Measurements from ENCODE around the gene LSAMP. TPM values are rescaled to one million over a fixed set of nuclear protein-coding genes. Genes with fewer than 3 reads are reported as not detected.

Gene LSAMP
- total and polyA plus RNA-seq, 2 donors: 0.71 to 1.5 TPM

DNA sequence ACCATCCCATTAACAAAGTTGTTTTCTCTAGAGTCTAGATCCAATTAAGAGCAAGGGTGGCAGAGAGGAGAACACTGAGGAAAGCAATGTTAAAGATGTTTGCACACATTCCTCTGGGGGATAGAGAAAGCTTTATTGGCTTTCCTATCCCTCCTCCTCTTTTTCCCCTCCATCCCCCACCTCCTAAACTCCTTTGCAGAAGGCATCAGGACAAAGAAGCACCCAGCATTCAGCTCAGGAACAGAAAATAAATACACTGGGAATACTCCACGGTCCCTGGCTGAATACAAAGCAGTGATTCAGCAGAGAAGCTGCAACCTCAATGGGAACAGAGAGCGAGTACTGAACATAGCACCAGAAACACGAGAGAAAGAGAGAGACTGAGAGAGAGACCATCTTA lies 21.9 kb downstream of the LSAMP start:
- Histone ChIP-seq H3K9me3 (ENCODE audit: control insufficient read depth in 2 of 2, insufficient read depth in 1 of 2, low read length in 1 of 2) (no peaks in the 10 kb centered on the region), H3K27me3 (ENCODE audit: control insufficient read depth in 2 of 2, insufficient read depth in 1 of 2, low read length in 1 of 2) (no peaks in the 10 kb centered on the region), H3K27ac (ENCODE audit: low read depth in 1 of 2, low read length in 1 of 2) (no peak overlapping the region), H3K36me3 (ENCODE audit: control insufficient read depth in 2 of 2, insufficient read depth in 2 of 2, low read length in 1 of 2) (no peaks in the 10 kb centered on the region), H3K4me3 (ENCODE audit: low read length in 2 of 2) (no peak overlapping the region), H3K4me1 (ENCODE audit: control insufficient read depth in 2 of 2, insufficient read depth in 2 of 2, low read length in 2 of 2) (no peaks in the 10 kb centered on the region)
- 51% methylated on average over 3 of the region's 3 CpGs for WGBS
- no peak for DNase-seq (ENCODE audit: low read depth in 6 of 9, low spot score in 9 of 9)

DNA sequence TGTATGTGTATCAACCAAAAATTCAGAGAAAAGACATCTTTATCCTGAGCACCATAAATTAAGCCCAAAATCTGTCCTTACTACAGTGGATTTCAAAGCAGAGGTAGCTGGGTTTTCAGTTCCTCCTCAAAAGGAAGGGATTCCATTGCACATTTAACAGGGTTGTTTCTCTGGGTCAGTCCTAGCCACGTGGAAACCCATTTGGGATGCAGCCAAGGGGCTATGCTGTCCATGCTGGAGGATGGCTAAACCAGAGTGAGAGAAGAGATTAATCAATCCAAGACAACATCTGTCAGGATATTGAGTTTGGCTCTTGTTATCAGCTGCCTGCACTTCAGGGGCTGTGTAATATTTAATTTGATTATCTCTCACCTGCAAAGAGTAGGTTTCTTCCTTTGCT lies 28.1 kb downstream of the LSAMP start:
- Histone ChIP-seq H3K36me3 (ENCODE audit: control insufficient read depth in 2 of 2, insufficient read depth in 2 of 2, low read length in 1 of 2) (no peaks in the 10 kb centered on the region), H3K4me3 (ENCODE audit: low read length in 2 of 2) (no peak overlapping the region), H3K9me3 (ENCODE audit: control insufficient read depth in 2 of 2, insufficient read depth in 1 of 2, low read length in 1 of 2) (no peaks in the 10 kb centered on the region), H3K27ac (ENCODE audit: low read depth in 1 of 2, low read length in 1 of 2) (no peak overlapping the region), H3K4me1 (ENCODE audit: control insufficient read depth in 2 of 2, insufficient read depth in 2 of 2, low read length in 2 of 2) (no peaks in the 10 kb centered on the region), H3K27me3 (ENCODE audit: control insufficient read depth in 2 of 2, insufficient read depth in 1 of 2, low read length in 1 of 2) (no peaks in the 10 kb centered on the region)
- DNase-seq (ENCODE audit: low read depth in 6 of 9, low spot score in 9 of 9): no peak
- WGBS: 31% methylated on average over 1 of the region's 1 CpG

DNA sequence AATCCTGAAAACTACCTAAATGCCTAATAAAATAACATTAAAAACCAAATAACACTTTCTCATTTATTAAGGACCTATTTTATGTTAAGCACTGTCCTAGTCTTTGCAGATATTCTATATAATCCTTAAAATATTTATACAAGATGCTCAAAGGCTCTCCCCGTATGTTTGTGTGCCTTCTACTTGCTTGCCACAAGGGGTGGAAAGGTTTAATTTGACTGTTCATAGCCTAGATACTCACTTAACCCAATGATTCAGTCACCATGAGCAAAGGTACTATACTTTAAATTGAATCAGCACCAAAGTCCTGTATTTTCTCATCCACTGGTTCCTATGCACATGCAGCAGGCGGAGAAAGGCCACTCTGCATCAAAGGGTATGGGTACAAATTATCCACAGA lies 32.0 kb downstream of the LSAMP start:
- H3K36me3 ChIP-seq (ENCODE audit: control insufficient read depth in 2 of 2, insufficient read depth in 2 of 2, low read length in 1 of 2): no peaks in the 10 kb centered on the region
- 86% methylated on average over 2 of the region's 2 CpGs for WGBS
- no peak overlapping the region for H3K27ac ChIP-seq (ENCODE audit: low read depth in 1 of 2, low read length in 1 of 2)
- no peak for DNase-seq (ENCODE audit: low read depth in 6 of 9, low spot score in 9 of 9)
- no peaks in the 10 kb centered on the region for H3K27me3 ChIP-seq (ENCODE audit: control insufficient read depth in 2 of 2, insufficient read depth in 1 of 2, low read length in 1 of 2)
- no peaks in the 10 kb centered on the region for H3K9me3 ChIP-seq (ENCODE audit: control insufficient read depth in 2 of 2, insufficient read depth in 1 of 2, low read length in 1 of 2)
- H3K4me1 ChIP-seq (ENCODE audit: control insufficient read depth in 2 of 2, insufficient read depth in 2 of 2, low read length in 2 of 2): no peaks in the 10 kb centered on the region
- no peak overlapping the region for H3K4me3 ChIP-seq (ENCODE audit: low read length in 2 of 2)

DNA sequence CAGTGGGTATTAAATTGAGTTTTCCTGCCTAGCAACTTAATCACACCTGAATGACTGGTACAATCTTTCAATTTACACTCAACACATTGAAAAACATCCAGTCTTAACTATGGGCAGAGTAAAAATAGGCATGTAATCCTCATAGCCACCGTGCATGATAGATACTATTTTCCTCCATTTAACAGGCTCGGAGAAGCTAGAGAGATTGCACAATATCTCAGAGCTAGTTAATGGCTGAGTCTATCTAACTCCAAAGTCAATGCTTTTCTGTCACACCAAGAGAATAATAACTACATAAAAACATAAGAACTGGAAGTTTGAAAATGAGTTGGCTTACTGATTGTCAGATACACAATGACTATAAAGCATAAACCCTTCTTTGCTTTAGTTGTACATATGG lies 36.8 kb downstream of the LSAMP start:
- no peak overlapping the region for H3K4me3 ChIP-seq (ENCODE audit: low read length in 2 of 2)
- H3K27me3 ChIP-seq (ENCODE audit: control insufficient read depth in 2 of 2, insufficient read depth in 1 of 2, low read length in 1 of 2): no peaks in the 10 kb centered on the region
- H3K36me3 ChIP-seq (ENCODE audit: control insufficient read depth in 2 of 2, insufficient read depth in 2 of 2, low read length in 1 of 2): no peaks in the 10 kb centered on the region
- no peaks in the 10 kb centered on the region for H3K9me3 ChIP-seq (ENCODE audit: control insufficient read depth in 2 of 2, insufficient read depth in 1 of 2, low read length in 1 of 2)
- H3K4me1 ChIP-seq (ENCODE audit: control insufficient read depth in 2 of 2, insufficient read depth in 2 of 2, low read length in 2 of 2): no peaks in the 10 kb centered on the region
- DNase-seq (ENCODE audit: low read depth in 6 of 9, low spot score in 9 of 9): no peak
- 91% methylated on average over 2 of the region's 2 CpGs for WGBS
- H3K27ac ChIP-seq (ENCODE audit: low read depth in 1 of 2, low read length in 1 of 2): no peak overlapping the region

DNA sequence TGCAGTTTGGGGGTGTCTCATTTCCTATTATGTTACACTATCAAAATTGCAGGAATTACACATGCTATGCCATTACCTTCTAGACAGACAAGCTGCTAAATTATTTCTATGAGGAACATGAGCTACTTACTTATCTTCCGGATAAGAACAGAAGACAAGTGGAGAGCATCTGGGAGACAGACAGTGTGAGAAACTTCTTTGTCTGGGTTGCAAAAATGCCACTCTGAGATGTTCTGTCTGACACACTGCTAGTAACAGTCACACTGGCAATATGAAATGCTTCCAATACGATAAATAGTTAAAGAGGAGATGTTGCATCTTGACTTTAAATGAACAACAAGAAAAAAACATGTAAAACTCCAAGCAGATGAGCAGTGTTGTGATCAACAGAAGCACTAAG lies 40.1 kb downstream of the LSAMP start:
- no peak overlapping the region for H3K4me3 ChIP-seq (ENCODE audit: low read length in 2 of 2)
- H3K9me3 ChIP-seq (ENCODE audit: control insufficient read depth in 2 of 2, insufficient read depth in 1 of 2, low read length in 1 of 2): no peaks in the 10 kb centered on the region
- no peak for DNase-seq (ENCODE audit: low read depth in 6 of 9, low spot score in 9 of 9)
- H3K36me3 ChIP-seq (ENCODE audit: control insufficient read depth in 2 of 2, insufficient read depth in 2 of 2, low read length in 1 of 2): no peaks in the 10 kb centered on the region
- H3K4me1 ChIP-seq (ENCODE audit: control insufficient read depth in 2 of 2, insufficient read depth in 2 of 2, low read length in 2 of 2): no peaks in the 10 kb centered on the region
- H3K27ac ChIP-seq (ENCODE audit: low read depth in 1 of 2, low read length in 1 of 2): no peak overlapping the region
- no peaks in the 10 kb centered on the region for H3K27me3 ChIP-seq (ENCODE audit: control insufficient read depth in 2 of 2, insufficient read depth in 1 of 2, low read length in 1 of 2)
- WGBS: 90% methylated on average over 2 of the region's 2 CpGs

DNA sequence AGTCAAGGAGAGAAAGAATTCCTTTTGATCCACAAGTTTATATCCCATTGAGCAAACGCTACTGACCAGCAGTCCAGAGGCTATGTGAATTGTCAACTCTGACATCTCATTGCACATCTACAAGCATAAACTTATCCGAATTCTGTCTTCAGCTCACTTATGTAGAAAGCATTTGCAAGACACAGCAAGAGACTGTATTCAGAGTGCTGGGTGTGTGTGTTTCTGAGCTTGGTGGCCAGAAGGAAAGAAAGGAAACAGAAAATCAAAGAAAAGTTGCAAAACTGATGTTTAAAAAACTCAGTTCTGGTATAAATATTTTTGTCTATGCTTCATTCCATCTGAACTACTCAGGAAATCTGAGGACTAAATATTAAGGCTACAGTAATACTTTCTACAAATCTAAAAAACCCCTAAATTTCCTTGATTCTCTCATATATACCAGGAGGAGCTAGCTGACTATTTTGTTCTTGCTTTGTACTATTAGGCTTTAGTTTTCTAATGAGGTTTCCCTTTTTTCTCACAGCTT lies 45.5 kb downstream of the LSAMP start:
- no peak overlapping the region for H3K4me3 ChIP-seq (ENCODE audit: low read length in 2 of 2)
- H3K9me3 ChIP-seq (ENCODE audit: control insufficient read depth in 2 of 2, insufficient read depth in 1 of 2, low read length in 1 of 2): no peaks in the 10 kb centered on the region
- no peaks in the 10 kb centered on the region for H3K36me3 ChIP-seq (ENCODE audit: control insufficient read depth in 2 of 2, insufficient read depth in 2 of 2, low read length in 1 of 2)
- no peaks in the 10 kb centered on the region for H3K27me3 ChIP-seq (ENCODE audit: control insufficient read depth in 2 of 2, insufficient read depth in 1 of 2, low read length in 1 of 2)
- no peak for DNase-seq (ENCODE audit: low read depth in 6 of 9, low spot score in 9 of 9)
- no peaks in the 10 kb centered on the region for H3K4me1 ChIP-seq (ENCODE audit: control insufficient read depth in 2 of 2, insufficient read depth in 2 of 2, low read length in 2 of 2)
- no peak overlapping the region for H3K27ac ChIP-seq (ENCODE audit: low read depth in 1 of 2, low read length in 1 of 2)
- 90% methylated on average over 2 of the region's 2 CpGs for WGBS

DNA sequence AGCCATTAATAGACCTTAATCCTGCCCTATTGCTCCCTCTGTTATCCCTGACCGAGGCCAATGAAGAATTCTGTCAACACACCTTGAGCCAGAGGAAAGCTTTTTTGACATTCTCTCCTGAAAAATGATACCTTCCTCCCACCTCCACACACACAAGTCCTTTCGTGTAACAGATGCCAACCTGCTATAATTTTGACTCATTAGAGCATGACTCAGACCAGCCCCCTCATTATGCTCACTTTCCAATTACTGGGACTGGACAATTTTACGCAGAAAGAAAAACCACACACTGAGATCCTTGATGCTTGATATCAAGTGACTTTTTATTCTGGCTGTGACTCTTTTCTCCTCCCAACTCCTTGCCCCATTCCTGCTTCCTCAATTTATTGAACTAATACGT lies 50.9 kb downstream of the LSAMP start:
- H3K36me3 ChIP-seq (ENCODE audit: control insufficient read depth in 2 of 2, insufficient read depth in 2 of 2, low read length in 1 of 2): no peaks in the 10 kb centered on the region
- no peaks in the 10 kb centered on the region for H3K4me1 ChIP-seq (ENCODE audit: control insufficient read depth in 2 of 2, insufficient read depth in 2 of 2, low read length in 2 of 2)
- H3K27ac ChIP-seq (ENCODE audit: low read depth in 1 of 2, low read length in 1 of 2): no peak overlapping the region
- peaks cover 0 to 23% of the 10 kb centered on the region in 2 donors for H3K9me3 ChIP-seq (ENCODE audit: control insufficient read depth in 2 of 2, insufficient read depth in 1 of 2, low read length in 1 of 2)
- no peaks in the 10 kb centered on the region for H3K27me3 ChIP-seq (ENCODE audit: control insufficient read depth in 2 of 2, insufficient read depth in 1 of 2, low read length in 1 of 2)
- no peak overlapping the region for H3K4me3 ChIP-seq (ENCODE audit: low read length in 2 of 2)
- DNase-seq (ENCODE audit: low read depth in 6 of 9, low spot score in 9 of 9): no peak
- 82% methylated on average over 4 of the region's 4 CpGs for WGBS

DNA sequence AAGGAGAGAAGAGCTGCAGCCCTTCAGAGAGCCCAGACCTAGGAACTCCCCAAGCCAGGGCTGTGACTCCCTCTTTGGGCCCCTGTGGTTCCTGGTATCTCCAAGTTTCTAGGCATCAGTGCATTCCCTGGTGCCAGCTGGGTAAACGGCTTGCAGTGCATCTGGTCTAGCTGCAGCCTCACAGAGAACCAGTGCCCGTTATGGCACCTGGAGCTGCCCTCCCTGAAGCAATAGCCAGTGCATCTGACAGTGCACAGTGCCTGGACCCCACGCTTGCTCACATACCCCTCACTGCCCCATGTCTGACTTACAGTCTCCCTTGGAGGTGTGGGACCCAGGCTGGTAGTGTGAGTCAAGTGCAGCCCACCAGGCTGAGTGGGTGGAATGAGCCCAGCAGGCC lies 52.1 kb downstream of the LSAMP start:
- Histone ChIP-seq H3K36me3 (ENCODE audit: control insufficient read depth in 2 of 2, insufficient read depth in 2 of 2, low read length in 1 of 2) (no peaks in the 10 kb centered on the region), H3K9me3 (ENCODE audit: control insufficient read depth in 2 of 2, insufficient read depth in 1 of 2, low read length in 1 of 2) (peaks cover 0 to 23% of the 10 kb centered on the region in 2 donors), H3K27me3 (ENCODE audit: control insufficient read depth in 2 of 2, insufficient read depth in 1 of 2, low read length in 1 of 2) (no peaks in the 10 kb centered on the region), H3K4me3 (ENCODE audit: low read length in 2 of 2) (no peak overlapping the region), H3K27ac (ENCODE audit: low read depth in 1 of 2, low read length in 1 of 2) (no peak overlapping the region), H3K4me1 (ENCODE audit: control insufficient read depth in 2 of 2, insufficient read depth in 2 of 2, low read length in 2 of 2) (no peaks in the 10 kb centered on the region)
- WGBS: 87% methylated on average over 3 of the region's 3 CpGs
- no peak for DNase-seq (ENCODE audit: low read depth in 6 of 9, low spot score in 9 of 9)

DNA sequence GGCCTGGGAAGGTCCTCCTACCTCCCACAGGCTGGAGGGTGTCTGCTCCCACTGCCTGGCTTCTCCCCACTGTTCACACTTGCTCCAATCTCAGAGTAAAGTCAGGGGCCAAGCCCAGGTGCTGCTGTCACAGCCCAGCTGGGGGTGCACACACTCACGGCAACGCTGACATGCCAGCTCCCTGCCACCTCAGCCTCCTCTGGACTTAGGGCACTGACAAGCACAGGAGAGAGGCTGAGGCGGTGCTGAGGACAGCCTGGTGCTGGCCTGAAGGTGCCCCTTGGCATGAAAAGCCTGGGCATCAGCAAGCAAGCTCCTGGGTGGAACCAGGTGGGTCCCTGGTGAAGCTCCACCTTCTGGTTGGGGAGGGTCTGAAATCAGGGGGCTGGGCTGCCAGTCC lies 53.0 kb downstream of the LSAMP start:
- no peak overlapping the region for H3K27ac ChIP-seq (ENCODE audit: low read depth in 1 of 2, low read length in 1 of 2)
- WGBS: 96% methylated on average over 3 of the region's 3 CpGs
- H3K27me3 ChIP-seq (ENCODE audit: control insufficient read depth in 2 of 2, insufficient read depth in 1 of 2, low read length in 1 of 2): no peaks in the 10 kb centered on the region
- H3K9me3 ChIP-seq (ENCODE audit: control insufficient read depth in 2 of 2, insufficient read depth in 1 of 2, low read length in 1 of 2): peaks cover 0 to 23% of the 10 kb centered on the region in 2 donors
- no peak for DNase-seq (ENCODE audit: low read depth in 6 of 9, low spot score in 9 of 9)
- H3K4me3 ChIP-seq (ENCODE audit: low read length in 2 of 2): no peak overlapping the region
- H3K36me3 ChIP-seq (ENCODE audit: control insufficient read depth in 2 of 2, insufficient read depth in 2 of 2, low read length in 1 of 2): no peaks in the 10 kb centered on the region
- no peaks in the 10 kb centered on the region for H3K4me1 ChIP-seq (ENCODE audit: control insufficient read depth in 2 of 2, insufficient read depth in 2 of 2, low read length in 2 of 2)
